Spinal cord (tissue), 10 donors: Measurements from ENCODE around the gene CRADD. TPM values are rescaled to one million over a fixed set of nuclear protein-coding genes. Genes with fewer than 3 reads are reported as not detected.

Experiments used
- DNase-seq, 6 donors: peaks; one replicate each; pipeline versions ENCODE4 v3.0.0 to v3.0.0-alpha.2; 2013 to 2015; ENCODE audit warnings: low spot score in 6 of 6, low read depth in 4 of 6
- H3K27ac ChIP-seq: one replicate; pipeline ENCODE4 v1.5.1; 2013; ENCODE audit warnings: low read depth, low read length, control low read depth
- H3K27me3 ChIP-seq: one replicate; pipeline ENCODE4 v1.6.1; 2013; ENCODE audit warnings: low read length; ENCODE audit not compliant: control insufficient read depth, insufficient read depth
- H3K36me3 ChIP-seq: one replicate; pipeline ENCODE4 v1.6.1; 2013; ENCODE audit warnings: low read length; ENCODE audit not compliant: control insufficient read depth, insufficient read depth
- H3K4me1 ChIP-seq: one replicate; pipeline ENCODE4 v1.6.1; 2013; ENCODE audit warnings: low read length; ENCODE audit not compliant: control insufficient read depth, insufficient read depth
- H3K4me3 ChIP-seq: one replicate; pipeline ENCODE4 v1.5.1; 2013; ENCODE audit warnings: low read depth, low read length, control low read depth
- H3K9me3 ChIP-seq: one replicate; pipeline ENCODE4 v1.6.1; 2013; ENCODE audit warnings: low read length; ENCODE audit not compliant: control insufficient read depth, insufficient read depth
- WGBS: methylation state at CpG from one replicate; pipeline ENCODE4 v1.1.5; 2013; ENCODE audit warnings: missing lambda C conversion rate; ENCODE audit not compliant: insufficient coverage; 5-methylcytosine and 5-hydroxymethylcytosine counted together
- polyA plus RNA-seq, 2 donors: library from polyadenylated mRNA; unstranded; fragments of 120-200 nt; gene quantifications; one replicate each; pipeline ENCODE4 v1.2.1, GENCODE V29; 2013; ENCODE audit not compliant: insufficient read length in 2 of 2
- total RNA-seq, 2 donors: library from RNA; depleted of rRNA in 1 of 2; stranded (reverse); fragments of 120-200 nt in 1 of 2; fragments of >200 nt in 1 of 2; gene quantifications; one replicate each; pipeline versions ENCODE4 v1.2.3 to v1.2.4, GENCODE V29; 2013 to 2014
- donor health status: healthy.

Gene CRADD
- total and polyA plus RNA-seq, 4 donors: 11.2 to 19.9 (median 15.2) TPM

- DNase-seq: no peak
- Histone ChIP-seq H3K4me3 (no peak overlapping the region), H3K27ac (no peak overlapping the region), H3K27me3 (no peaks in the 10 kb centered on the region), H3K36me3 (no peaks in the 10 kb centered on the region), H3K4me1 (peaks cover 1% of the 10 kb centered on the region), H3K9me3 (peaks cover 2% of the 10 kb centered on the region)
- WGBS: 86% methylated on average over 4 of the region's 4 CpGs
Measured at GRCh38 chr12:93904124-93904523, 226.9 kb downstream of the CRADD start.

GRCh38 chr12:93908264-93908663 lies 231.1 kb downstream of the CRADD start:
- Histone ChIP-seq H3K4me3 (no peak overlapping the region), H3K27me3 (no peaks in the 10 kb centered on the region), H3K9me3 (no peaks in the 10 kb centered on the region), H3K36me3 (no peaks in the 10 kb centered on the region), H3K27ac (no peak overlapping the region), H3K4me1 (peaks cover 8% of the 10 kb centered on the region)
- WGBS: no CpG with 5 or more reads among the region's 2 CpGs
- DNase-seq: no peak

GRCh38 chr12:93908846-93909567 lies 231.8 kb downstream of the CRADD start:
- peak in 2 of 6 donors; percentile 34 to 84 for DNase-seq
- no peak overlapping the region for H3K4me3 ChIP-seq
- H3K27ac ChIP-seq: no peak overlapping the region
- no peaks in the 10 kb centered on the region for H3K36me3 ChIP-seq
- WGBS: 54% methylated on average over 5 of the region's 12 CpGs
- no peaks in the 10 kb centered on the region for H3K27me3 ChIP-seq
- H3K4me1 ChIP-seq: peaks cover 8% of the 10 kb centered on the region
- no peaks in the 10 kb centered on the region for H3K9me3 ChIP-seq

GRCh38 chr12:93911396-93911795 lies 234.2 kb downstream of the CRADD start:
- H3K27me3 ChIP-seq: no peaks in the 10 kb centered on the region
- no peak overlapping the region for H3K27ac ChIP-seq
- no peaks in the 10 kb centered on the region for H3K9me3 ChIP-seq
- peaks cover 8% of the 10 kb centered on the region for H3K4me1 ChIP-seq
- no peaks in the 10 kb centered on the region for H3K36me3 ChIP-seq
- DNase-seq: no peak
- H3K4me3 ChIP-seq: no peak overlapping the region
- WGBS: no CpG with 5 or more reads among the region's 1 CpG

- no peaks in the 10 kb centered on the region for H3K27me3 ChIP-seq
- no peak overlapping the region for H3K27ac ChIP-seq
- H3K4me1 ChIP-seq: peaks cover 8% of the 10 kb centered on the region
- no peak for DNase-seq
- 87% methylated on average over 4 of the region's 6 CpGs for WGBS
- no peaks in the 10 kb centered on the region for H3K36me3 ChIP-seq
- no peak overlapping the region for H3K4me3 ChIP-seq
- no peaks in the 10 kb centered on the region for H3K9me3 ChIP-seq
Measured at GRCh38 chr12:93912086-93912733, 235.0 kb downstream of the CRADD start.

GRCh38 chr12:93913845-93914244 lies 236.7 kb downstream of the CRADD start:
- Histone ChIP-seq H3K9me3 (no peaks in the 10 kb centered on the region), H3K36me3 (no peaks in the 10 kb centered on the region), H3K27me3 (no peaks in the 10 kb centered on the region), H3K4me1 (peaks cover 8% of the 10 kb centered on the region), H3K4me3 (no peak overlapping the region), H3K27ac (no peak overlapping the region)
- DNase-seq: no peak

GRCh38 chr12:93914281-93914680 lies 237.1 kb downstream of the CRADD start:
- no peaks in the 10 kb centered on the region for H3K9me3 ChIP-seq
- H3K36me3 ChIP-seq: no peaks in the 10 kb centered on the region
- H3K27ac ChIP-seq: no peak overlapping the region
- no peak overlapping the region for H3K4me3 ChIP-seq
- peaks cover 6% of the 10 kb centered on the region for H3K4me1 ChIP-seq
- no peaks in the 10 kb centered on the region for H3K27me3 ChIP-seq
- DNase-seq: no peak
- 96% methylated on average over 4 of the region's 5 CpGs for WGBS

GRCh38 chr12:93915411-93915810 lies 238.2 kb downstream of the CRADD start:
- H3K27me3 ChIP-seq: no peaks in the 10 kb centered on the region
- WGBS: 71% methylated on average over 2 of the region's 3 CpGs
- H3K4me3 ChIP-seq: no peak overlapping the region
- H3K36me3 ChIP-seq: no peaks in the 10 kb centered on the region
- no peaks in the 10 kb centered on the region for H3K4me1 ChIP-seq
- no peak for DNase-seq
- no peak overlapping the region for H3K27ac ChIP-seq
- H3K9me3 ChIP-seq: no peaks in the 10 kb centered on the region

- no peaks in the 10 kb centered on the region for H3K9me3 ChIP-seq
- H3K27me3 ChIP-seq: no peaks in the 10 kb centered on the region
- H3K4me3 ChIP-seq: no peak overlapping the region
- H3K36me3 ChIP-seq: no peaks in the 10 kb centered on the region
- H3K4me1 ChIP-seq: no peaks in the 10 kb centered on the region
- no peak for DNase-seq
- WGBS: 81% methylated on average over 4 of the region's 7 CpGs
- H3K27ac ChIP-seq: no peak overlapping the region
Measured at GRCh38 chr12:93916402-93916801, 239.2 kb downstream of the CRADD start.

- Histone ChIP-seq H3K4me3 (no peak overlapping the region), H3K4me1 (no peaks in the 10 kb centered on the region), H3K27me3 (no peaks in the 10 kb centered on the region), H3K36me3 (no peaks in the 10 kb centered on the region), H3K27ac (no peak overlapping the region), H3K9me3 (no peaks in the 10 kb centered on the region)
- DNase-seq: no peak
- 100% methylated on average over 1 of the region's 6 CpGs for WGBS
Measured at GRCh38 chr12:93918262-93918661, 241.1 kb downstream of the CRADD start.
